Adrenal gland (tissue), 12 donors: ENCODE results near the gene MICAL3. TPM values are rescaled to one million over a fixed set of nuclear protein-coding genes. Genes with fewer than 3 reads are reported as not detected.
A peak's percentile ranks its signal among the peaks of the same experiment; 100 is the strongest.
"Not testable (repeated sequence)": the region's sequence is repeated elsewhere in the genome, so short reads cannot be mapped to it uniquely, and the experiment has no call there.

Experiments used
- DNase-seq, 7 donors: peaks; one replicate each; pipeline ENCODE4 v3.0.0-alpha.2; 2019 to 2020
- H3K27ac ChIP-seq, 5 donors: fragments of 200-600 bp; sonication (generic) in 4 of 5; 1 replicate in 3 of 5; 2 replicates in 2 of 5; pipeline versions ENCODE4 v1.5.1 to v1.8.0; 2016 to 2020; ENCODE audit warnings: mild to moderate bottlenecking in 1 of 5
- H3K27me3 ChIP-seq: fragments of 200-600 bp; 2 replicates; pipeline ENCODE4 v1.8.0; 2021
- H3K36me3 ChIP-seq, 2 donors: fragments of 200-600 bp; replicated peaks in 1 of 2; 1 replicate in 1 of 2; 2 replicates in 1 of 2; pipeline versions ENCODE4 v1.5.1 to v1.8.0; 2018 to 2022
- H3K4me1 ChIP-seq, 2 donors: fragments of 200-600 bp; replicated peaks in 1 of 2; 1 replicate in 1 of 2; 2 replicates in 1 of 2; pipeline versions ENCODE4 v1.5.1 to v1.8.0; 2018 to 2021
- H3K4me3 ChIP-seq, 4 donors: fragments of 200-600 bp; sonication (generic) in 3 of 4; one replicate each; pipeline ENCODE4 v1.5.1; 2016 to 2018
- H3K9me3 ChIP-seq, 3 donors: fragments of 200-600 bp; sonication (generic) in 1 of 3; replicated peaks in 1 of 3; 1 replicate in 2 of 3; 2 replicates in 1 of 3; pipeline versions ENCODE4 v1.5.1 to v1.8.0; 2016 to 2021
- CTCF ChIP-seq, 6 experiments: fragments of 450-650 bp in 4 of 6; fragments of 200-600 bp in 2 of 6; sonication (generic) in 1 of 6; IDR thresholded peaks; 1 replicate in 5 of 6; 2 replicates in 1 of 6; pipeline versions ENCODE4 v1.5.1 to v1.8.0; 2016 to 2021; ENCODE audit warnings: antibody characterized with exemption in 6 of 6, mild to moderate bottlenecking in 2 of 6, moderate library complexity in 1 of 6
- POLR2A ChIP-seq, 2 donors: fragments of 450-650 bp; IDR thresholded peaks; one replicate each; pipeline ENCODE4 v1.6.1; 2017; ENCODE audit warnings: antibody characterized with exemption in 2 of 2, mild to moderate bottlenecking in 2 of 2, moderate library complexity in 1 of 2
- WGBS, 4 donors: extraction: QIAGEN DNeasy Blood & Tissue Kit in 2 of 4; methylation state at CpG; one replicate each; pipeline versions ENCODE4 v1.1.5 to v1.1.7; 2013 to 2017; 5-methylcytosine and 5-hydroxymethylcytosine counted together
- intact Hi-C, 2 donors: fragments of 100-400 bp; cut with DNase I; formaldehyde crosslinking; loops; one replicate each; pipeline versions ENCODE4 v1.14.1 to v1.15.0; 2022 to 2023
- polyA plus RNA-seq, 3 donors: library from polyadenylated mRNA; stranded (reverse); fragments of 200-250 nt in 2 of 3; fragments of 350-450 nt in 1 of 3; fragmentation: Illumina TruSeq in 1 of 3; extraction: RNeasy Lipid Tissue Mini Kit (QIAGEN cat#74804) in 1 of 3; gene quantifications; one replicate each; pipeline ENCODE4 v1.2.3, GENCODE V29; 2013 to 2014
- total RNA-seq, 9 donors: library from RNA; depleted of rRNA in 4 of 9; stranded (reverse); fragments of >200 nt in 4 of 9; fragments of 120-200 nt in 1 of 9; fragmentation: NEBNext Ultra II Directional in 1 of 9; extraction: Animal tissue kit (Norgen Biotek cat#: 25700) in 1 of 9; gene quantifications; one replicate each; pipeline versions ENCODE4 v1.1.0 to v1.2.4, GENCODE V29; 2013 to 2023
- donor health status: healthy with polysubstance abuse.
- donor health status: Bipolar disorder and iron deficiency.
- donor health status: DM: yes; HTN: yes; CAD: no.
- donor health status: DM: no; HTN: no; CAD: no.
- donor health status: DM: no; HTN: no; CAD: no.
- donor health status: DM: yes; HTN: yes; CAD: no.

MICAL3 gene
- total and polyA plus RNA-seq, 12 donors = 10.9 to 82.6 (median 34.4) TPM

GRCh38 chr22:17988800-17989513 is 35.4 kb downstream of the MICAL3 start:
- 82 to 91% (median 88%) methylated on average over 16 of the region's 16 CpGs for WGBS, 4 donors
- TF ChIP-seq POLR2A (IDR thresholded peaks at IDR 0.05) (no peak), CTCF (IDR thresholded peaks at IDR 0.05) (no peak)
- Histone ChIP-seq H3K9me3 (no peaks in the 10 kb centered on the region), H3K36me3 (no peaks in the 10 kb centered on the region), H3K27me3 (no peaks in the 10 kb centered on the region), H3K4me1 (peaks cover 10 to 19% of the 10 kb centered on the region in 2 donors), H3K27ac (no peak overlapping the region), H3K4me3 (no peak overlapping the region)
- DNase-seq = peak in 1 of 7 donors; percentile 23
- intact Hi-C loops = no loop called here

- Histone ChIP-seq H3K9me3 (no peaks in the 10 kb centered on the region), H3K27ac (no peak overlapping the region), H3K27me3 (no peaks in the 10 kb centered on the region), H3K4me3 (no peak overlapping the region), H3K4me1 (peaks cover 5 to 18% of the 10 kb centered on the region in 2 donors), H3K36me3 (no peaks in the 10 kb centered on the region)
- WGBS, 4 donors = 90 to 93% (median 92%) methylated on average over 5 of the region's 5 CpGs
- DNase-seq = no peak
- TF ChIP-seq CTCF (IDR thresholded peaks at IDR 0.05) (no peak), POLR2A (IDR thresholded peaks at IDR 0.05) (no peak)
- intact Hi-C loops = no loop called here
Observed at GRCh38 chr22:17985606-17986005, 38.8 kb downstream of the MICAL3 start.

GRCh38 chr22:17985071-17985470 is 39.3 kb downstream of the MICAL3 start:
- H3K9me3 ChIP-seq, H3K4me3 ChIP-seq, DNase-seq, H3K27ac ChIP-seq, H3K36me3 ChIP-seq, intact Hi-C loops, H3K27me3 ChIP-seq: not testable (repeated sequence)
- peaks cover 11 to 23% of the 10 kb centered on the region in 2 donors for H3K4me1 ChIP-seq
- 46 to 60% (median 52%) methylated on average over 8 to 11 of the region's 11 CpGs for WGBS, 4 donors

GRCh38 chr22:17984114-17984513 is 40.2 kb downstream of the MICAL3 start:
- H3K4me3 ChIP-seq = no peak overlapping the region
- no peak for TF ChIP-seq CTCF (IDR thresholded peaks at IDR 0.05)
- no peak for TF ChIP-seq POLR2A (IDR thresholded peaks at IDR 0.05)
- no peak overlapping the region for H3K27ac ChIP-seq
- H3K27me3 ChIP-seq = no peaks in the 10 kb centered on the region
- 93 to 97% (median 95%) methylated on average over 7 to 8 of the region's 8 CpGs for WGBS, 4 donors
- intact Hi-C loops = no loop called here
- DNase-seq = no peak
- peaks cover 14 to 31% of the 10 kb centered on the region in 2 donors for H3K4me1 ChIP-seq
- H3K9me3 ChIP-seq = no peaks in the 10 kb centered on the region
- no peaks in the 10 kb centered on the region for H3K36me3 ChIP-seq
